ENCODE measurements around the gene KDM4C.

Gene KDM4C

GRCh38 chr9:7137571-7137970, 379.8 kb downstream of the KDM4C start:
- DNase-seq, result no peak
- in situ Hi-C loops (cut with MboI; ENCODE audit: low pct_unique_long_range_greater_than_20kb, low sequenced_read_pairs), result no loop called here

- in situ Hi-C loops (cut with MboI; ENCODE audit: low pct_unique_long_range_greater_than_20kb, low sequenced_read_pairs), result no loop called here
- DNase-seq, result no peak
Measured at GRCh38 chr9:7139886-7140285, 382.1 kb downstream of the KDM4C start.

GRCh38 chr9:7140401-7140800, 382.6 kb downstream of the KDM4C start:
- DNase-seq, result no peak
- in situ Hi-C loops (cut with MboI; ENCODE audit: low pct_unique_long_range_greater_than_20kb, low sequenced_read_pairs), result no loop called here

- DNase-seq, result no peak
- in situ Hi-C loops (cut with MboI; ENCODE audit: low pct_unique_long_range_greater_than_20kb, low sequenced_read_pairs), result no loop called here
Measured at GRCh38 chr9:7143645-7144200, 385.9 kb downstream of the KDM4C start.

DNA sequence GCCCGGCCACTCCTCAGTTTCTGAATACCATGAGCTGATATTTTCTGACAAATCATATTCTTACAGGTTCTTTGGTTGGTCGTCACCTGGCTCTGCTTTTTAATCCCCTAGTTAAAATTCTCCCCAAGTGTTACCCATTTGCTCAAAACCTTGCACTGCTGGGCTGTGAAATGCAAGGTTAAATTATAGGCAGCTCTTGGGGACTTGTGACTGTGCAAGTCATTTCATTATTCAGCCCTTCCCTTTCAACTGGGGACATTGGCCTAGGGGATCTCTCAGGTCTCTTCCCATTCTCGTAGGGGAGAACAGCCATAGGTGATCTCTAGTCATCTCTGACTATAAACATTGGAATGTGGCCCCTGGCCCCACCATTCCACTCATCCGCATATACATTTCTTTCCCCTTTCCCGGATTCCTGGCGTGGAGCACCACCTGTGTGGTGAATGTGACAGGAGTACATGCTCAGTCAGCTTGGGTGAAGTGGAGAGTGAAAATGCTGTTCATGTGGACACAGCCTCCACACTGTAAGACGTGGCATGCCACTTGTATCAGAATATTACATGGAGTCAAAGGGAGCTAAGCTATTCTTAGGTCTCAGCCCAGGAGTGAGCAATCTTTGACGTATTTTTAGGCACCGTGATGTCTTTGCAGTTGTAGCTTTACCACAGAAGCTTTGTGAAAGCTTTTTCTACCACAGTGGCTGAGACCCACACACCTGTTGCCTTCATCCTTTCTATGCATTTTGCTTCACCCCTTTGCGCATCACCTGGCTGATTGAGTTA, 386.7 kb downstream of the KDM4C start:
- in situ Hi-C loops (cut with MboI; ENCODE audit: low pct_unique_long_range_greater_than_20kb, low sequenced_read_pairs), result no loop called here
- DNase-seq, result no peak

- DNase-seq, result no peak
- in situ Hi-C loops (cut with MboI; ENCODE audit: low pct_unique_long_range_greater_than_20kb, low sequenced_read_pairs), result no loop called here
Measured at GRCh38 chr9:7145361-7146069, 387.7 kb downstream of the KDM4C start.

GRCh38 chr9:7146582-7146981, 388.8 kb downstream of the KDM4C start:
- no peak for DNase-seq
- in situ Hi-C loops (cut with MboI; ENCODE audit: low pct_unique_long_range_greater_than_20kb, low sequenced_read_pairs), result no loop called here

DNA sequence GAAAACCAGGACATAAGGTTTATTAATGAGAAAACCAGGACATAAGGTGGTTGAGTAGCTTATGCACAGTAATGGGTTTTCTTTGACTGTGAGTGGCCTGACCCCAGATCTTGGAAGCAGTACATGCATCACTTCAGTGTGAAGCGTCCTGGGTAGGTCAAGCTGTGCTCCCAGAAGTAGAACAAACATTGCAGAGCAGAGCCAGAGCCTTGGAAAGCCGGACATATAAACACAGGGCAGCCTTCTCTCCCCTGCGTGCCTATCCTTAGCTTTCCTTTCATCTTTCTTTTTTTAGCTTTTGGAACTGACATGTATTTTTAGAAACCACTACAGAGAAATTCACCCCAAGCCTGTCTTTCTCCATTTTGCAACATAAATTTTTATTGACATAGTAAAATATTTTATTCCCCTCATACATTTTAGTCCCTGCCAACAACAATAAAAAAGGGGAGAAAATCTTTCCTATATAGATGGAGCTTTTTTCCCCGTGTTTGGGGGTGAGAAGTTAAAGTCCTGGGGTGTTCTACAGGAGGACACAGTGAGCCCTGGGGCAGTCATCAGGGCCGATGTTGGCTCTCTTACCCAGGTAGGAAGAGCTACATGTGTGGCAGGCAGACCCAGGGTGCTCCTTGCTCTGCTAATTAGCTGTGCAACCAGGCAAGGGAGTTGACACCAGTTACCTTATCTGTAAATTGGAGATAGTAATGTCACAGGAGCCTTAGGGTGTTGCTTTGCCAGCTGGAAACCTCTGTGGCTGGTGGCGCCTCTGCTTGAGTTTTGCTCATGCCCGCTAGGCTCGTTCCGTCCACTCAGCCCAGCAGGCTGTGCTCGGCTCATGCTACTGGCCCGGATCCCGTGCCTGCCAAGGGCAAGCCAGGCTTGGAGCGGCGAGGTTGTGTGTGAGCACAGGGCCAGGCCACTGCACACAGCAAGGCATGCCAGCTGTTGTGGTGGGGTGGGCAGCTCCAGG, 389.6 kb downstream of the KDM4C start:
- in situ Hi-C loops (cut with MboI; ENCODE audit: low pct_unique_long_range_greater_than_20kb, low sequenced_read_pairs), result no loop called here
- no peak for DNase-seq

- DNase-seq, result no peak
- in situ Hi-C loops (cut with MboI; ENCODE audit: low pct_unique_long_range_greater_than_20kb, low sequenced_read_pairs), result no loop called here
Measured at GRCh38 chr9:7148243-7148765, 390.5 kb downstream of the KDM4C start.

DNA sequence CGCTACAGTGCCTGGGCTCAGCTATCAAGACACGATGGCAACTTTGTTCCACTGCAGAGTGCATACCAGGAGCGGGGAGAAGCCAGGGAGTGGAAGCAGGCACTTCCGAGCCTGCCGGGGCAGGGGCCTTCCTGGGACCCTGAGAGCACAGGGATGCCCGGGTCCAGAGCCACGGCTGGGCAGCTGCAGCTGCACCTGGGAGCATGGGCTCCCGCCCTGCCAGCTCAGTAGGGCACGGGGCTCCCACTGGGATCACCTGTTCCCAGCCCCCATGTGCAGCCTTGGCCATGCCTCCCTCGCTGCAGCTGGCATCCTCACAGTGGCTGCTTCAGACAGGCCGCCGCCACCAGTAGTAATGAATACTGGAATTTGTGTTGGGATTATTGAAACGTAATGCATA, 391.5 kb downstream of the KDM4C start:
- no peak for DNase-seq
- in situ Hi-C loops (cut with MboI; ENCODE audit: low pct_unique_long_range_greater_than_20kb, low sequenced_read_pairs), result no loop called here

DNA sequence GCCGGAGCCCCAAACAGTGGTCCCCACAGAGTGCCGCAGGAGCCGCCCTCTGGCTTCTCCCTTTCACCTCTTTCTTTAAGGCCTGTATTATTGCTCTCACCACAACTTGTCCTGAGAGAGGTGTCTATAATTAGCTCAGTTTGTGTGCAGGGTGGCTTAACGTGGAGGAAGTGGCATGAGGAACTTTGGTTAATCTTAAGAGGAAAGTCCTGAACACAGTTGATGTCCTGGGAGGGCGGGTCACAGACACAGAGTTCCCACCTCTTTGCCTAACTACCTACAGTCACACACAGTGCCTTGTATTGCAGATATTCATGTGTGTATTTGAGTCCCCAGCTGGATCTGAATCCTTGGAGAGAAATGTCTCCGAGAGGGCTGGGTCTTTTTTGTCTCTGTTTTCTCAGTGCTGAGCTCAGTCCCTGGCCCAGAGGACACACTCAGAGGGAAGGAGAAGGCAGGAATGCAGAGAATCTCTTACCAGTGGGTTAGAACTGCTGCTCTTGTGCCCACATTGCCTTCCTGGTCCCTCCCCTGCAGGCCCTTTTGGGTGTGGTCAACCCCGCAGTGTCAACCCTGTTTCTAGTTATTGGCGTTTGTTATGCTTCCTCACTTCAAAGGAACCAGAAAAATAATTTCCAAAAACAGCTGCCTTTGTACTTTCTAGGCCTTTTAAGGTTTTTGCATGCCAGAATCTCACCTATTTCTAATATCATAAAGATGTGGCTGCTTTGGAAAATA, 392.5 kb downstream of the KDM4C start:
- in situ Hi-C loops (cut with MboI; ENCODE audit: low pct_unique_long_range_greater_than_20kb, low sequenced_read_pairs), result no loop called here

GRCh38 chr9:7153134-7153533, 395.4 kb downstream of the KDM4C start:
- in situ Hi-C loops (cut with MboI; ENCODE audit: low pct_unique_long_range_greater_than_20kb, low sequenced_read_pairs), result no loop called here
- DNase-seq, result no peak

More for the DNA sequence above, 392.5 kb downstream of the KDM4C start:
- DNase-seq, result peak; percentile 89

DNA sequence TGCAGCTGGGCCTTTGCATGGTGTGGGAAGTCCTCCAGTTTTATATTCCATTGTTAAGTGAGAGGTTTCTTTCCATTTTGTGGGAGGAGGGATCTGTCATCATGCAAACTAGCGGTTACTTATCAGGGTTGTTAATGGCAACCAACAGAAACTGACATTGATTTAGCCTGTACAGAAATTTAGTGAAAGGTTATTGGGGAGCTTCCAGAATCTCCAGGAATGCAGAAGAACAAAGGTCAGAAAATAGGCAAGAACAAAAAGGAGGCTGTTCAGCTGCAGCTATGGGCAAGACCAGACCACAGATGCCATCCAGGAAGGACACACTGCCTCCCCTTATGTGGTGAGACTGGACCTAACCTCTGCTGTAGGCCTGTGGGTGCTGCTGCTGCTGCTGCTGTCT, 395.8 kb downstream of the KDM4C start:
- in situ Hi-C loops (cut with MboI; ENCODE audit: low pct_unique_long_range_greater_than_20kb, low sequenced_read_pairs), result no loop called here
- no peak for DNase-seq

DNA sequence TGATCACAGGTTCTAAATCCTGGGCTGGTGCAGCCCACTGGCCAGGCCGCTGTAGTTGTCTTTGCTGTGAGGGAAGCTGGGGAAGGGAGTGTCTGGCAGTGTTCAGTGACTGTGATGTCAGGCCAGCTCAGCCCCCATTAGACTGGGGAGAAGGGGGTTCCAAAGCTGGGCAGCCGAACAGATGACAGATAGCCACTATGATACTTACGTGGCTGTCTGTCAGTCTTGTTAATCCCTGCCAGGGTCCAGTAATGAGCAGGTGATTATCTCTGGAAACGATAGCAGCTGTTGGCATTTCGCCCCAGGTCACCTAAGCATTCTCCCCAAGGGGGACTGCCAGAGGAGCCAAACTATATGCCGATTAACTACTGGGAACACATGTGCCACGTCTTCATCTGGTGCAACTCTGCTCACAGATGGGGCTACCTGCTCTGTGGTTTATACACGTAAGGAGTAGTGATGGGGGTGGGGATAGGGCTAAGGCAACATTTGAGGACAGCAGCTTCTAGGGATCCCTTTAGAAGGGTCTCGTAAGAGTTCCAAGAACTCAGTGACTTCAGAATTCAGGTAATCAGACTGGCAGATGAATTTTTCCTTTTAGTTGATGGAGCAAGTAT, 396.3 kb downstream of the KDM4C start:
- no peak for DNase-seq
- in situ Hi-C loops (cut with MboI; ENCODE audit: low pct_unique_long_range_greater_than_20kb, low sequenced_read_pairs), result no loop called here

DNA sequence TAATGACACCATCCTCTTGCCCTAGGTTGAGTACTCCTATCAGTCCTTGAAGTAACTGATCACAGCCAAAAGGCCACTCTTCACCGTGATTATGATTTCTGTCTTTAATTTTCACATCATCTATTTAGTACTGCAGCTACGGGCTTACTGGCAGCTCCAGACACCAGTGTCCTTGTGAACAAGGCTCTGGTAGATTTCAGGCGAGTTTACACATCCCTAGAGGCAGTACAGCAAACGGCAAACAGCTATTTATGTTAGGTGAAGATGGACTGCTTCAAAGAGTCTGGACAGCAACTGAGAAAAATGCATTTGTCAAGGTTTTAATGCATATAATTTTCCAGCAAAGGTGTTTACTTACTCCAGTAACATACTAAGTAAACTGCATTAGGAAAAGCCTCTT, 396.9 kb downstream of the KDM4C start:
- in situ Hi-C loops (cut with MboI; ENCODE audit: low pct_unique_long_range_greater_than_20kb, low sequenced_read_pairs), result no loop called here
- no peak for DNase-seq

GRCh38 chr9:7161469-7161868, 403.7 kb downstream of the KDM4C start:
- no peak for DNase-seq
- in situ Hi-C loops (cut with MboI; ENCODE audit: low pct_unique_long_range_greater_than_20kb, low sequenced_read_pairs), result no loop called here

DNA sequence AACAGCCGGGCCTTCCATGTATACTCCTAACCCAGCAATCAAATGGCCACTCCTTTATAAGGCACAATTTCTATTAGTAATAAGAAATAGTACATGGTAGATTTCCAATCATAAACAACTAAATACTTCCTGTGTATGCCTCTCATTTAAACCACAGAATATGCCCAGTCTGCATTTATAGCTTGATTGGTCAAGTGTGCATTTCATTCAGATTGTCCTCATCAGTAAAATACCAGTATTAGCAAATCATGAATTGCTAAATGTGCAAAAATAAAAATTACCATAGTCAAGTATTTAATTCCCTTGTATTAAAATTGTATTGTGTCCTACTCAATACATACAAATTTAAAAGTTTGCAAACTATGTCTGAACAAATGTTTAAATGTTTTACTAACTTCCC, 406.2 kb downstream of the KDM4C start:
- in situ Hi-C loops (cut with MboI; ENCODE audit: low pct_unique_long_range_greater_than_20kb, low sequenced_read_pairs), result no loop called here
- DNase-seq, result no peak
